Stimulated activated CD8-positive, alpha-beta memory T cell treated with anti-CD3 and anti-CD28 coated beads, Interleukin-2, amount 100 ng/mL, for 1 hour (primary cell): Measurements from ENCODE around the gene CCDC136.

Source experiments
- DNase-seq, 2 donors: peaks; one replicate each; pipeline ENCODE4 v3.0.0-alpha.2; 2020; ENCODE audit warnings: low read depth in 2 of 2

Gene CCDC136

GRCh38 chr7:128862571-128863432 is 71.0 kb downstream of the CCDC136 start, which contains the start of gene ATP6V1F:
ATP6V1F (plus strand) TSS chr7:128862856; CDS start chr7:128862905, 49 bp downstream.
- DNase-seq, result peak; percentile 99

DNA sequence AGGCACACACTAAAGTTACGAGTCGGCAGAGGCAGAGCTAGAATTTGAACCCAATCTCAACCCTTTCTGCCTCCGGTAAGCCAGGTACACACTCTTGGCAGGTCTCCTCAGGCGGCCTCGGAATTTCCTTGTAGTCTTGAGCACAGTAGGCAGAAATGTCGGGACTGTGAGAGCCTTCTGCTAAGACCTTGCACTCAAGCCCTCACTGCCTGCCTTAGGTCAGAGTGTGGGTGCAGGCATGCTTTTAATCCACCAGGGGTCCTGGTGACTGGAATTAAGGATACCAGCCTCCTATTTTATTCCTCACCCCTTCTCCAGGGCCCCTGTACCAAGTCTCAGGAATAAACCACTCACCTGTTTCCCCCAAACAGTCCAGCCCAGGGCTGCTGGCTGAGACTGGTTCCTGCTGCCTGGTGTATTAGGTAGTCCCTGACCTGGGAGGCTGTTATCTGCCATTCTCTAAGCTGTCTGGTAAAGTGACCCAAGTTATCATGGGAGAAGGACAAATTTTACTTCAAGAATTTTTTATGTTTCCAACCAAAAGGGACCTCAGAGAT is 71.7 kb downstream of the CCDC136 start:
- DNase-seq, result no peak

GRCh38 chr7:128865303-128865702 is 73.5 kb downstream of the CCDC136 start:
- no peak for DNase-seq

- no peak for DNase-seq
Observed at GRCh38 chr7:128865996-128866877, 74.5 kb downstream of the CCDC136 start.

DNA sequence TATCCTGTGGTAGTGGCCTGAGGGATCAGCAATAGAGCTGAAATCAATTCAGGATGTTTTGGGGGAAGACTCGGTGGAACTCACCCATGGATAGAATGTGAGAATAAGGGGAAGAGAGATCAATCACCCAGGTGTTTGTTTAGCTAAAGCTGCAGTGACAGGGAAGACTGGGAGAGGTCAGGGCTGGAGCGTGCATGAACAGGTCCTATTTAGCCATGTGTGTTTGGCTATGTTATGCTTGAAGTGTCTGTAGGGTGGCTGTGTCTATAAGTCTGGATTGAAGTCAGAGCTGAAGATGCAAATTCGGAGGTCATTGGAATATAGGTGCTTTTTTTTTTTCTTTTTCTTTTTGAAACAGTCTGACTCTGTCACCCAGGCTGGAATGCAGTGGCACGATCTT is 75.5 kb downstream of the CCDC136 start:
- DNase-seq, result no peak

DNA sequence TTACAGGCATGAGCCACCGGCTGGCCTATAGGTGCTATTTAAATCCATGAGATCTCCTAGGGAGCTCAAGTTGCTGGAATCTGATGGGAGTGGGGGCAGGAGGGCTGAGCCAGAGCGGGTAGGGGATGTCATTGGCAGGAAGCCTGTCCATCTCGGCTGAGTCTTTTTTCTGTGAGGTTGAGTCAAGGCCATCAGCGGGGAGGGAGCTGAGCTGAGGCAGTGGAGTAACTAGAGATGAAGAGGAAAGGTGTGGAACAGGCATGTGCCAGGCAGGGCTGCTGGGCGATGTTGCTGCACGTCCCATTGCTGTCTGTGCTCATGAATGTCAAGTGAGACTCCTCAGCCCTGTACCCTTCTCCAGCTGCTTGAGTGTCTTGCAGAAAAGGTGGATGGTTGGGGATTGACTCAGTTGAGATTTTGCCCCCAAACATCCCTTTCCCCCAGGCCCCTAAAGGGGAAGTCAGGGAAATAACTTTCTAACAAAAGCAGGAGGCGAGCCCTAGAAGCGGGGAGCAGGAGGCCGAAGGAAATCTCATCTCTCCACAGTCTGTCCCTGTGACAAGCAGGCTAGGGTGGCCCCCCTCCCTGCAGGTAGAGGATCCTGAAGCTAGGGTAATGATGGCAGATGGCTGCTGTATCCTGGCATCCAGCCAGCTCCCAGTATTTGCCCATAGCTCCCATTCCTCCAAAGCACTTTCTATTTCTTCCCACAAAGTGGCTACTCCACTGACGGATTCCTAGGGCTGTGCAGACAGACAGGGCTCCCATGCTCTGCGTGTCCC is 76.3 kb downstream of the CCDC136 start:
- DNase-seq, result no peak

DNA sequence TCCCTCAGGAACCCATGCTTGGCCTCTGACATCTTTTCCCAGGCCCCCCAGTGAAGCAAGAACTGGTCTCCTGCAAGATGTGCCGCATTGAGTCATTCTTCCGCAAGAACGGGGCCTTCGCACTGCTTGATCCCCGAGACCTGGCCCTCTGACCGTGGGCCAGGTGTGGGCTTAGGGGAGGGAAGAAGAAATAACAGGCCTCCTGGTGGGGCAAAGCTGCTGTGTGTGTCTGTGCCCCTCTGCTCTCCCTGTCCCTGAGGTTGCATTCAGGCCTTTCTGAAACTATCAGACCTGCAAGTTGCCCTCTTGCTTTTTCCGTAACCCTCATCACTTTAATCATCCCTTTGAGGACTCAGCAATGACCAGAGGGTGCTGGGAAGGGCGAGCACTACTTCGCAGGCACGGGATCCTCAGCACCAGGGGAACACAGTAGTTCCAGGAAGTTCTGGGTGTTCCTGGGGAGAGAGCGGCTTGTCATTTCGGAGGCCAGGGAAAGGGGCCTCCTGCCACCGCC is 76.9 kb downstream of the CCDC136 start:
- no peak for DNase-seq

GRCh38 chr7:128869138-128869943 is 77.6 kb downstream of the CCDC136 start:
- peak; percentile 6 to 7 for DNase-seq

GRCh38 chr7:128869944-128870285 is 78.1 kb downstream of the CCDC136 start:
- DNase-seq, result no peak

DNA sequence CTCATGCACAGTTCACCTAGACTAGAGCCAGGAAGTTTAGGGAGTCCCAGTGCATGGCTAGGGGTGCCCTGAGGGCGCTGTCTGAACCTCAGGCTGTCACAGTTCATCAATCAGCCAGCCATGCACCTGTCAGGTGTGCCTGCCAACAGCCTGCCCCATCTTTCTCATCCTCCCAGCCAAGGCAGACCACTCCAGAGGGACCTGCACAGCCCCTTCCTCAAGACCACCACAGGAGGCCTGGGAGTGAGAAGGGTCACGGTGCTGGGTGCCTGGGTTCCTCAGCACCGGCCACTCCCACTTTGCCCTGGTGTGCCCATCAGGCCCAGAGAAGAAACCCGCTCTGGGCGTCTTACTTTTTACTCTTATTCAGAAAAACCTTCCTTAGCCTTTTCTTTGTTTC is 79.3 kb downstream of the CCDC136 start:
- DNase-seq, result no peak
